Activated naive CD8-positive, alpha-beta T cell treated with anti-CD3 and anti-CD28 coated beads, Interleukin-2, amount 50 U/mL, for 16 hours (primary cell): ENCODE measurements around the gene EFHC2.
"Not testable (repeated sequence)": the region's sequence is repeated elsewhere in the genome, so short reads cannot be mapped to it uniquely, and the experiment has no call there.

Experiments used
- DNase-seq: peaks from one replicate; pipeline ENCODE4 v3.0.0-alpha.2; 2020; ENCODE audit warnings: low read depth, low spot score

EFHC2 gene

GRCh38 chrX:44234116-44234515 lies 109.4 kb downstream of the EFHC2 start:
- DNase-seq: no peak

- DNase-seq: no peak
These were observed 111.4 kb downstream of the EFHC2 start for GRCh38 chrX:44232081-44232480.

- no peak for DNase-seq
These were observed 114.9 kb downstream of the EFHC2 start for GRCh38 chrX:44228621-44229020.

- no peak for DNase-seq
These were observed 115.5 kb downstream of the EFHC2 start for GRCh38 chrX:44227991-44228390.

- DNase-seq: no peak
These were observed 117.8 kb downstream of the EFHC2 start for GRCh38 chrX:44225667-44226066.

GRCh38 chrX:44224760-44225159 lies 118.7 kb downstream of the EFHC2 start:
- DNase-seq: no peak

- DNase-seq: no peak
These were observed 120.3 kb downstream of the EFHC2 start for GRCh38 chrX:44223150-44223549.

- DNase-seq: no peak
These were observed 125.0 kb downstream of the EFHC2 start for GRCh38 chrX:44218465-44218864.

- DNase-seq: no peak
These were observed 127.3 kb downstream of the EFHC2 start for GRCh38 chrX:44216171-44216570.

GRCh38 chrX:44203791-44204190 lies 139.7 kb downstream of the EFHC2 start:
- DNase-seq: no peak

GRCh38 chrX:44202596-44202995 lies 140.9 kb downstream of the EFHC2 start:
- no peak for DNase-seq

- DNase-seq: no peak
These were observed 154.4 kb downstream of the EFHC2 start for GRCh38 chrX:44189116-44189515.

GRCh38 chrX:44187915-44188314 lies 155.6 kb downstream of the EFHC2 start:
- not testable (repeated sequence) for DNase-seq

- DNase-seq: no peak
These were observed 160.1 kb downstream of the EFHC2 start for GRCh38 chrX:44183329-44183728.

GRCh38 chrX:44178274-44179053 lies 165.0 kb downstream of the EFHC2 start:
- DNase-seq: no peak

- no peak for DNase-seq
These were observed 168.0 kb downstream of the EFHC2 start for GRCh38 chrX:44175455-44175854.

GRCh38 chrX:44174061-44174460 lies 169.4 kb downstream of the EFHC2 start:
- no peak for DNase-seq

- DNase-seq: no peak
These were observed 170.3 kb downstream of the EFHC2 start for GRCh38 chrX:44173219-44173618.

GRCh38 chrX:44167116-44167515 lies 176.4 kb downstream of the EFHC2 start:
- DNase-seq: no peak

- no peak for DNase-seq
These were observed 180.5 kb downstream of the EFHC2 start for GRCh38 chrX:44162964-44163475.

- DNase-seq: no peak
These were observed 185.6 kb downstream of the EFHC2 start for GRCh38 chrX:44157858-44158257.

- DNase-seq: no peak
These were observed 186.2 kb downstream of the EFHC2 start for GRCh38 chrX:44157283-44157682.

- DNase-seq: no peak
These were observed 186.7 kb downstream of the EFHC2 start for GRCh38 chrX:44156726-44157125.

GRCh38 chrX:44155126-44155525 lies 188.3 kb downstream of the EFHC2 start:
- DNase-seq: no peak
